Aorta (tissue), 5 donors: Measurements from ENCODE around the gene LINC00237. TPM values are rescaled to one million over a fixed set of nuclear protein-coding genes. Genes with fewer than 3 reads are reported as not detected.

ENCODE experiments used
- ATAC-seq: fragments of 200-7000 bp; cut with Tn5 transposase; one replicate; pipeline ENCODE4 v1.9.1; 2022; ENCODE audit warnings: moderate library complexity; ENCODE audit not compliant: low FRiP score
- DNase-seq, 2 donors: peaks; one replicate each; pipeline ENCODE4 v3.0.0-alpha.2; 2020
- H3K27ac ChIP-seq, 2 donors: one replicate each; pipeline ENCODE4 v1.5.1; 2013; ENCODE audit warnings: low read length in 2 of 2, mild to moderate bottlenecking in 2 of 2, moderate library complexity in 2 of 2, control low read depth in 1 of 2, inconsistent platforms in 1 of 2, low read depth in 1 of 2
- H3K27me3 ChIP-seq, 2 donors: one replicate each; pipeline ENCODE4 v1.6.1; 2013; ENCODE audit warnings: control low read depth in 1 of 2, low read length in 1 of 2, mild to moderate bottlenecking in 1 of 2, moderate library complexity in 1 of 2; ENCODE audit not compliant: insufficient read depth in 2 of 2, control insufficient read depth in 1 of 2
- H3K36me3 ChIP-seq, 2 donors: one replicate each; pipeline ENCODE4 v1.6.1; 2013; ENCODE audit warnings: control low read depth in 1 of 2, low read length in 1 of 2, mild to moderate bottlenecking in 1 of 2; ENCODE audit not compliant: insufficient read depth in 2 of 2, control insufficient read depth in 1 of 2
- H3K4me1 ChIP-seq, 2 donors: one replicate each; pipeline ENCODE4 v1.6.1; 2013; ENCODE audit warnings: low read length in 2 of 2, control low read depth in 1 of 2, mild to moderate bottlenecking in 1 of 2, moderate library complexity in 1 of 2; ENCODE audit not compliant: insufficient read depth in 2 of 2, control insufficient read depth in 1 of 2
- H3K4me3 ChIP-seq, 2 donors: one replicate each; pipeline ENCODE4 v1.5.1; 2013; ENCODE audit warnings: low read length in 2 of 2, control low read depth in 1 of 2, mild to moderate bottlenecking in 1 of 2
- H3K9me3 ChIP-seq: one replicate; pipeline ENCODE4 v1.6.1; 2013; ENCODE audit warnings: mild to moderate bottlenecking, low read length; ENCODE audit not compliant: control insufficient read depth
- WGBS, 2 donors: extraction: QIAGEN DNeasy Blood & Tissue Kit; methylation state at CpG; one replicate each; pipeline ENCODE4 v1.1.7; 2013; 5-methylcytosine and 5-hydroxymethylcytosine counted together
- intact Hi-C, 2 donors: fragments of 100-400 bp; cut with DNase I; formaldehyde crosslinking; loops; one replicate each; pipeline versions ENCODE4 v1.14.2 to v1.15.0; 2022
- polyA plus RNA-seq, 2 donors: library from polyadenylated mRNA; stranded (reverse); fragments of 200-250 nt; gene quantifications; one replicate each; pipeline ENCODE4 v1.2.3, GENCODE V29; 2013
- total RNA-seq, 2 donors: library from RNA; stranded (reverse); fragmentation: NEBNext Ultra II Directional; extraction: Animal tissue kit (Norgen Biotek cat#: 25700); gene quantifications; one replicate each; pipeline ENCODE4 v1.2.1, GENCODE V29; 2021
- donor health status: healthy with polysubstance abuse.
- donor health status: Bipolar disorder and iron deficiency.
- donor health status: DM: no; HTN: no; CAD: no.
- donor health status: DM: no; HTN: no; CAD: no.
- donor health status: DM: yes; HTN: yes; CAD: no.

The LINC00237 gene
- total and polyA plus RNA-seq, 4 donors, result 1.1 TPM; not detected in 3

DNA sequence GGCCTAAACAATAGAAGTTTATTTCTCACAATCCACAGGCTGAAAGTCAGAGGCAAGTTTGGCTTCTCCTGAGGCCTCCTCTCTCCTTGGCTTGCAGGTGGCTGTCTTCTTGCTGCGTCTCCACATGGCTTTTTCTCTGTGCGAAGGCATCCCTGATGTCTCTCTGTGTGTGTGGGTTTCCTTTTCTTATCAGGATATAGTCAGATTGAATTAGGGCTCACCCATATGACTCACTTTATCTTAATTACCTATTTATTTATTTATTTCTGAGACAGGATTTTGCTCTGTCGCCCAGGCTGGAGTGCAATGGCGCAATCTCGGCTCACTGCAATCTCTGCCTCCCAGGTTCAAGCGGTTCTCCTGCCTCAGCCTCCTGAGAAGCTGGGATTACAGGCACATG is 30.7 kb downstream of the LINC00237 start:
- WGBS, 2 donors, result 84 to 93% methylated on average over 6 of the region's 6 CpGs
- intact Hi-C loops, result no loop called here
- no peaks in the 10 kb centered on the region for H3K36me3 ChIP-seq
- ATAC-seq (no peak), DNase-seq (no peak)
- H3K27ac ChIP-seq, result no peak overlapping the region
- H3K4me1 ChIP-seq, result no peaks in the 10 kb centered on the region
- no peak overlapping the region for H3K4me3 ChIP-seq
- H3K27me3 ChIP-seq, result no peaks in the 10 kb centered on the region
- peaks cover 3% of the 10 kb centered on the region for H3K9me3 ChIP-seq

DNA sequence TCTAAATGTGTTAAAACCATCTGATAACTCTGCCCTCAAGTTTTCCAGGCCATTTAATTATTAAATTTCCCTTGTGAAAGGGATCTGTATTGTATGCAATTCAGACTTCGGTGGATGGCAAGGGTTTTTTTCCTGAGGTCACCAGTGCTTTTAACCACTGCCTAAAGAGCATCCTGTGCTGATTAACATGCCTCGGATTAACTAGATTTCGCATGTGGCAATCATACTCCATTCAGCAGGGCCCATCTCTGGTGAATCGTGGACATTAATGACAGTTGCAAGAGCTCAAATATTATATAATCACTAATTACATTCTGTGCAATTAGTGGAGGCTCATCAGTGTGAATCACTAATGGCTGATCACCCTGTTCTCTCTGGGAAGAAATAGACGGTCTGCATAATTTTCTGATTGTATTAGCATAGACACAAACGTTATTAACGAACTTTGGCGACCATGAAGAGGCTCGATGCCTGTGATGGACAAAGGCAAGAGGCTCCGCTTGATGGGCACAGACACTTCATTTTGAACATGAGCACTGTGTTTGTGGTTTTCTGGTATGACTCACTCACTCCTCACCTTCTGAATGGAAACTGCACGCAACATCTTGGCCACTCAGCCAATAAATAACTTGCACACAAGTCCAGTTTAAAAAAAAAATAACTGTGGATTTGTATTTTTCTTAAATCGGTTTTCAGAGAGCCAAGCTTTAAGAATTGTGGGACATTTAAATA is 31.4 kb downstream of the LINC00237 start:
- WGBS, 2 donors, result 74 to 77% methylated on average over 12 of the region's 12 CpGs
- Histone ChIP-seq H3K27ac (no peak overlapping the region), H3K36me3 (no peaks in the 10 kb centered on the region), H3K4me1 (no peaks in the 10 kb centered on the region), H3K9me3 (peaks cover 3% of the 10 kb centered on the region), H3K4me3 (no peak overlapping the region), H3K27me3 (no peaks in the 10 kb centered on the region)
- ATAC-seq, result no peak
- DNase-seq, result no peak
- intact Hi-C loops, result no loop called here

DNA sequence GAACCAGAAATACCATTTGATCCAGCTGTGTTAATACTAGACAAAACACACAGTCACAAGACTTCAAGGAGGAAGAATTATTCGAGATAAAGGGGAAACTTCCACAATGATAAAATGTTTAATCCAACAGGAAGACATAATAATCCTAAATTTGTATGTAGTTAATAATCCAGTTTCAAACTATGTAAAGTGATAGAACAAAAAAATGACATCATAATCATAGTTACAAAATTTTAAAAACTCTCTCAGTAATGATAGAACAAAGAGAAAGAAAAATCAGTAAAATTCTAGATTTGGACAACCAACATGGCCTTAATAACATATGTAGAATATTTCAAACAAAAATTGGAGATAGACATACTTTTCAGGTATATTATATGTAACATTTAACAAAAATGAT is 38.9 kb downstream of the LINC00237 start:
- no peaks in the 10 kb centered on the region for H3K27me3 ChIP-seq
- peaks cover 3% of the 10 kb centered on the region for H3K9me3 ChIP-seq
- no peaks in the 10 kb centered on the region for H3K4me1 ChIP-seq
- H3K27ac ChIP-seq, result no peak overlapping the region
- intact Hi-C loops, result no loop called here
- DNase-seq (no peak), ATAC-seq (no peak)
- WGBS, 2 donors, result 56 to 76% methylated on average over 1 of the region's 1 CpG
- no peak overlapping the region for H3K4me3 ChIP-seq
- no peaks in the 10 kb centered on the region for H3K36me3 ChIP-seq

DNA sequence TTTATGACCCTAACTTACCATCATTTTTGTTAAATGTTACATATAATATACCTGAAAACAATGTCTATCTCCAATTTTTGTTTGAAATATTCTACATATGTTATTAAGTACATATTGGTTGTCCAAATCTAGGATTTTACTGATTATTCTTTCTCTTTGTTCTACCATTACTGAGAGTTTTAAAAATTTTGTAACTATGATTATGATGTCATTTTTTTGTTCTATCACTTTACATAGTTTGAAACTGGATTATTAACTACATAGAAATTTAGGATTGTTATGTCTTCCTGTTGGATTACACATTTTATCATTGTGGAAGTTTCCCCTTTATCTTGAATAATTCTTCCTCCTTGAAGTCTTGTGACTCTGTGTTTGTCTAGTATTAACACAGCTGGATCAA is 41.2 kb downstream of the LINC00237 start:
- intact Hi-C loops, result no loop called here

DNA sequence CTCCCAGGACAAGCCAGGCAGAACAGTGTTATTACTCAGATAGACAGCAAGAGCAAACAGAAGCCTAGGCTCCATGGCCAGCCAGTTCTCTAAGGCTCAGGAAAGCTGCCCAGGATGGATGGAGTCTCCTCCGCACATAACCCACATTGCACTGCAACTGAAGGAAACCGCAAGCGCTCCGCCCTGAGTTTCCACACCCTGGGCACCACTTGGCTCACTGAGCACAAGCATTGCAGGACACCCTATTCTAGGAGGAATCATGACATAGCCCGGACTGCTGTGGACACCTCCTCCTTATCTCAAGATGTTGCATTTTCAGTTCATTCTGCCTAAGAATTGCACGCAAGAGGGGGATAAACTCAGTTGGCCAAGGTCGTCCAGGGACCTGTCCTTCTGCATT is 42.9 kb downstream of the LINC00237 start:
- Histone ChIP-seq H3K36me3 (no peaks in the 10 kb centered on the region), H3K4me3 (no peak overlapping the region), H3K27ac (no peak overlapping the region), H3K9me3 (peaks cover 3% of the 10 kb centered on the region), H3K4me1 (no peaks in the 10 kb centered on the region), H3K27me3 (no peaks in the 10 kb centered on the region)
- WGBS, 2 donors, result 87 to 90% methylated on average over 7 of the region's 7 CpGs
- ATAC-seq (no peak), DNase-seq (no peak)
- intact Hi-C loops, result no loop called here

More for the DNA sequence above, 41.2 kb downstream of the LINC00237 start:
- Histone ChIP-seq H3K36me3 (no peaks in the 10 kb centered on the region), H3K27ac (no peak overlapping the region), H3K27me3 (no peaks in the 10 kb centered on the region), H3K4me3 (no peak overlapping the region), H3K4me1 (no peaks in the 10 kb centered on the region), H3K9me3 (peaks cover 3% of the 10 kb centered on the region)
- DNase-seq, result no peak
- ATAC-seq, result no peak

DNA sequence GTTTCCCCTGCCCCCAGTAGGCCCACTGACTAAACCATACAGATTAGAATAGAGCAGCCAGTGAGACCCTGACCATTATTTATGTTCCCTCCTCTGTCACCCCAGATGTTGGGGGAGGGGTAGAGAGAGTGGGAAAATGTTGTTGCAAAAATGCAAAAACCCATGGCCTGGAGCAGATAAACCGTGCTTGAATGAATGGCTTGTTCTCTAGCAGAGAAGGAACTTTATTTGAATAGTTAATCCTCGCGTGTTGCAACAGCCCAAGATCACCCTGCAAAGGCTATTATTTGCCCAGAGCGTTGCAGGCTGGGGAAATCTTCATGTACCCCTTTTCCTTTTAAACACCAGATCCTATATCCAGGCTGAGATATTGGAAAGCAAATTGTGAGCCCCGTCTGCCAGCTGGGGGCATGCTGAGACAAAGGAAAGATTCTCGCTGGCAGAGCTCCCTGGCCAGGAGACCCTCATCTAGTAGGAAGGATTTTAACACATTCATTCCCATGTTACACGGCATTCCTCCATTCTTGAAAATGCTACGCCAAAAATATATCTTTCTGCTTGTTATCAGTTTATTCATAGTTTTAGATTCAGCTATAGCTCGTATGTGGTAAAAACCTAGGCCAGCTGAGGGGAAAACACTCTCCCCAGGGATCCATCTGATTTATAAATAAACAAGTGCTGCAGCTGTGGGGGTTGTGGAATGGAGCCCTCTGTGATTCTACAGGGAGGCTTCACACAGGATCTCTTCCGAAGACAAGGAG is 53.0 kb downstream of the LINC00237 start:
- H3K4me1 ChIP-seq, result no peaks in the 10 kb centered on the region
- WGBS, 2 donors, result 5 to 8% methylated on average over 10 of the region's 10 CpGs
- no peak overlapping the region for H3K27ac ChIP-seq
- H3K27me3 ChIP-seq, result no peaks in the 10 kb centered on the region
- no peak overlapping the region for H3K4me3 ChIP-seq
- H3K9me3 ChIP-seq, result no peaks in the 10 kb centered on the region
- intact Hi-C loops, result loop anchor here in 1 of 2 donors (10.0 kb wide), 1 partner anchor 532 kb away; no protein-coding TSS in a partner anchor
- DNase-seq (no peak), ATAC-seq (no peak)
- no peaks in the 10 kb centered on the region for H3K36me3 ChIP-seq

DNA sequence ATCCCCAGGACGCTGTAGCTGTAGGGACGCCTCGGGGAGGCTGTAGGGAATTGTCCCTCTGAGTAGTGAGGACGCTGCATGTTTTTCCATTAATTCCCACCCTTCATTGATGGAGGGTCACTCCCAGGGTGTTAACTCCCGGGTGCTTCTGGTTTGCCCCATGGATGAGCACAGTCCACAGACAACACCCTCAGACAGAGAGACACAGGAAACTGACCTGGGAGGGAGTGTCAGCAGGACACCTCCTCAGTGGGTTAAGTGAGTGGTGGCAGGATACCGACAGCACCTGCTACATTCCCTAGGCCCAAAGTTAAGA is 53.5 kb downstream of the LINC00237 start:
- intact Hi-C loops, result loop anchor here in 1 of 2 donors (10.0 kb wide), 1 partner anchor 532 kb away; no protein-coding TSS in a partner anchor

DNA sequence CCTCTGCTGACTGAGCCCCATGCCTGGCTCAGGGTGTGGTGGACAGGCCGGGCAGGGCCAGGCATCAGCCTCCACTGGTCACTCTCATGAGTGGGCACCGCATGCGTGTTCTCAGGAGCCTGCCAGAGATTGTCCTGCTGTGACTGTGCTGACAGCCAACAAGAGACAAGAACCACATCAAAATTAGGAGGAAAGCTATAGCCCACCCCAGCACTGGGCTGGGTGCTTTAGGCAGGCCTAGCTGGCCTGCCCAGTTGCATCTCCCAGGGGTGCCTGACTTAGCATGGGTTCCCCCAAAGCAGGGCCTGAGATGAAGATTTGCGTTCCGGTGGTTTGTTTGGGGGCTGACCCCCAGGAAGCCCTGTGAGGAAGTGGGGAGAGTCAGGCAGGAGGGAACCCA is 53.9 kb downstream of the LINC00237 start:
- 91 to 92% methylated on average over 5 of the region's 5 CpGs for WGBS, 2 donors
- no peaks in the 10 kb centered on the region for H3K4me1 ChIP-seq
- H3K27ac ChIP-seq, result no peak overlapping the region
- H3K4me3 ChIP-seq, result no peak overlapping the region
- no peak for ATAC-seq
- H3K36me3 ChIP-seq, result no peaks in the 10 kb centered on the region
- intact Hi-C loops, result loop anchor here in 1 of 2 donors (10.0 kb wide), 1 partner anchor 533 kb away; no protein-coding TSS in a partner anchor
- H3K9me3 ChIP-seq, result no peaks in the 10 kb centered on the region
- no peak for DNase-seq
- peaks cover 0 to 3% of the 10 kb centered on the region in 2 donors for H3K27me3 ChIP-seq

More for the DNA sequence above, 53.5 kb downstream of the LINC00237 start:
- Histone ChIP-seq H3K9me3 (no peaks in the 10 kb centered on the region), H3K4me3 (no peak overlapping the region), H3K27ac (no peak overlapping the region), H3K4me1 (no peaks in the 10 kb centered on the region), H3K36me3 (no peaks in the 10 kb centered on the region), H3K27me3 (no peaks in the 10 kb centered on the region)
- no peak for DNase-seq
- WGBS, 2 donors, result 57 to 65% methylated on average over 6 of the region's 6 CpGs
- ATAC-seq, result no peak

DNA sequence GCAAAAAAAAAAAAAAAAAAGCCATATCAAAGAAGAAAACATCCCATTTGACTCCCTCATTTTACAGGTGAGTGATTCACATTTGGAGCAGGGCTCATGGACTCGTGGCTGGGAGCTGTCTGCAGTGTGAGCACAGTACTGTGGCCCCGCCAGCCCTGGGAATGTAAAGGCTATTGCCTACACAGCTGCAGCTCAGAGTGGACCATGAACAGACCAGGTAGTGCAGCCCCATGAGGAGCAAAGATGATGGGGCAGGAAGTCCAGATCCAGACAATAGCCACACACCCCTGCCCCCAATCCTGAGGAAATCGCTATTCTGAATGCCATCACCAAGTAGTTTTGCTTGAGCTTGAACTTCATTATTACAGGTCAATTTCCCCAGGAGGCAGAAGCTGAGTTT is 55.4 kb downstream of the LINC00237 start:
- peaks cover 0 to 3% of the 10 kb centered on the region in 2 donors for H3K27me3 ChIP-seq
- intact Hi-C loops, result loop anchor here in 1 of 2 donors (10.0 kb wide), 1 partner anchor 534 kb away; no protein-coding TSS in a partner anchor
- no peaks in the 10 kb centered on the region for H3K36me3 ChIP-seq
- DNase-seq (no peak), ATAC-seq (no peak)
- H3K4me3 ChIP-seq, result no peak overlapping the region
- 86 to 92% methylated on average over 3 of the region's 3 CpGs for WGBS, 2 donors
- no peaks in the 10 kb centered on the region for H3K9me3 ChIP-seq
- no peaks in the 10 kb centered on the region for H3K4me1 ChIP-seq
- H3K27ac ChIP-seq, result no peak overlapping the region
